ENCODE results near the gene SUPT6H. TPM values are rescaled to one million over a fixed set of nuclear protein-coding genes. Genes with fewer than 3 reads are reported as not detected.
"Not testable (repeated sequence)": the region's sequence is repeated elsewhere in the genome, so short reads cannot be mapped to it uniquely, and the experiment has no call there.

Gene SUPT6H
- total RNA-seq, 1 donor from 2014 or later = 106 TPM

- no peak overlapping the region for H3K4me3 Mint-ChIP-seq
- H3K36me3 Mint-ChIP-seq (ENCODE audit: low read depth) = peaks cover 79% of the 10 kb centered on the region
- no peaks in the 10 kb centered on the region for H3K27me3 Mint-ChIP-seq (ENCODE audit: insufficient read depth)
These were observed 27.7 kb upstream of the SUPT6H start for GRCh38 chr17:28634206-28634865.

GRCh38 chr17:28635506-28635905 lies 26.5 kb upstream of the SUPT6H start:
- H3K4me3 Mint-ChIP-seq = no peak overlapping the region
- no peaks in the 10 kb centered on the region for H3K9me3 Mint-ChIP-seq
- H3K27me3 Mint-ChIP-seq (ENCODE audit: insufficient read depth) = no peaks in the 10 kb centered on the region
- peaks cover 5% of the 10 kb centered on the region for H3K4me1 Mint-ChIP-seq (ENCODE audit: low read depth)
- H3K27ac Mint-ChIP-seq = no peak overlapping the region
- intact Hi-C loops (cut with micrococcal nuclease) = no loop called here
- H3K36me3 Mint-ChIP-seq (ENCODE audit: low read depth) = peaks cover 87% of the 10 kb centered on the region
- no peak for DNase-seq (ENCODE audit: low spot score)

More at GRCh38 chr17:28634206-28634865, 27.7 kb upstream of the SUPT6H start:
- no peak for DNase-seq (ENCODE audit: low spot score)
- peaks cover 5% of the 10 kb centered on the region for H3K4me1 Mint-ChIP-seq (ENCODE audit: low read depth)
- no peaks in the 10 kb centered on the region for H3K9me3 Mint-ChIP-seq
- no peak overlapping the region for H3K27ac Mint-ChIP-seq
- intact Hi-C loops (cut with micrococcal nuclease) = no loop called here

DNA sequence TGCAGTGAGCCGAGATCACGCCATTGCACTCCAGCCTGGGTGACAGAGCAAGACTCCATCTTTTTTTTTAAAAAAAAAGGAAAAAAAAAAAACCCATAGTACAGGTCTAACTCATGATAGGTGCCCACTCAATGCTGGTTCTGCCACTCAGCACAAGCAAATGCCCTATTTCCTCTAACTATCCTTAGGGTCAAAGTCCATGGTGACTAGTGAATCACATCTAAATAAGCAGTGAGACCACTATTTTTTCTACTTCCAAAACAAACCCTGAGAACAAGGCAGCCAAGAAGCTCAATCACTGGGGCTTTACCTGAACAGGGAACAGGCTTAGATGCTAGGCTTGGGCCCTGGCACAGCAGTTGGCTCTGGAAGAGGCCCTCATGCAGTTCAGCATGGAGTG lies 20.4 kb upstream of the SUPT6H start:
- Mint-ChIP-seq H3K36me3 (ENCODE audit: low read depth) (peaks cover 48% of the 10 kb centered on the region), H3K4me3 (no peak overlapping the region), H3K4me1 (ENCODE audit: low read depth) (peaks cover 28% of the 10 kb centered on the region), H3K27ac (no peak overlapping the region), H3K9me3 (no peaks in the 10 kb centered on the region), H3K27me3 (ENCODE audit: insufficient read depth) (no peaks in the 10 kb centered on the region)
- no peak for DNase-seq (ENCODE audit: low spot score)
- intact Hi-C loops (cut with micrococcal nuclease) = loop anchor here (10.0 kb wide), 1 partner anchor 283 kb away; no protein-coding TSS in a partner anchor

- peak overlapping the region; percentile 82 for H3K27ac Mint-ChIP-seq
- H3K36me3 Mint-ChIP-seq (ENCODE audit: low read depth) = peaks cover 34% of the 10 kb centered on the region
- H3K9me3 Mint-ChIP-seq = no peaks in the 10 kb centered on the region
- peaks cover 33% of the 10 kb centered on the region for H3K4me1 Mint-ChIP-seq (ENCODE audit: low read depth)
- H3K4me3 Mint-ChIP-seq = peak overlapping the region; percentile 91
- H3K27me3 Mint-ChIP-seq (ENCODE audit: insufficient read depth) = no peaks in the 10 kb centered on the region
- DNase-seq (ENCODE audit: low spot score) = peak; percentile 11
- intact Hi-C loops (cut with micrococcal nuclease) = loop anchor here (1.0 to 10.0 kb wide), 5 partner anchors 68 to 281 kb away; partner anchors contain the start of genes ALDOC, PIGS and RPL23A
These were observed 17.8 kb upstream of the SUPT6H start for GRCh38 chr17:28643983-28644786.

- intact Hi-C loops (cut with micrococcal nuclease) = loop anchor here (1.0 to 10.0 kb wide), 9 partner anchors 17 to 307 kb away; partner anchors contain the start of genes ALDOC, PIGS, PROCA1 and RPL23A
- peak within 1 kb of the TSS; percentile 82 for H3K27ac Mint-ChIP-seq
- H3K4me3 Mint-ChIP-seq = peak within 1 kb of the TSS; percentile 91
- H3K27me3 Mint-ChIP-seq (ENCODE audit: insufficient read depth) = no peaks in the 10 kb centered on the region
- peak; percentile 95 for DNase-seq (ENCODE audit: low spot score)
- no peaks in the 10 kb centered on the region for H3K9me3 Mint-ChIP-seq
- peaks cover 33% of the 10 kb centered on the region for H3K4me1 Mint-ChIP-seq (ENCODE audit: low read depth)
- peaks cover 29% of the 10 kb centered on the region for H3K36me3 Mint-ChIP-seq (ENCODE audit: low read depth)
These were observed 17.0 kb upstream of the SUPT6H start, which contains the start of gene BLTP2 for GRCh38 chr17:28644787-28645575. Gene BLTP2, minus strand, starts transcription at chr17:28645158. Its CDS starts 102 bp downstream, at chr17:28645056.

DNA sequence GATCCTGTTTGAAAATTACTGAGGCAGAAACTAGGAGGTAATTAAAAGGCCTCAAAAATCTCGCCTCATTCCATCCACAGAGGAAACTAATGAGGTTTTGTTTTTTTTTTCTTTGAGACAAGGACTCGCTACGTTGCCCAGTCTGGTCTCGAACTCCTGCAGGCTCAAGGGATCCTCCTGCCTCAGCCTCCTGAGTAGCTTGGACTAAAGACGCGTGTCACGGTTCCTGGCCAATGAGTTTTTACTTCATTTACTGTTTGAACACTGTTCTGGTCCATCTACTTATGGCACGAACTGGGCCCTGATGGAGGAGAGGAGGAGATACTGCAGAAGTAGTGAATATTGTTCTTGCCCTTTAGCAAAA lies 16.4 kb upstream of the SUPT6H start:
- Mint-ChIP-seq H3K36me3 (ENCODE audit: low read depth) (peaks cover 25% of the 10 kb centered on the region), H3K4me3 (peak overlapping the region; percentile 91), H3K4me1 (ENCODE audit: low read depth) (peaks cover 33% of the 10 kb centered on the region), H3K9me3 (no peaks in the 10 kb centered on the region), H3K27me3 (ENCODE audit: insufficient read depth) (no peaks in the 10 kb centered on the region), H3K27ac (peak overlapping the region; percentile 56)
- DNase-seq (ENCODE audit: low spot score) = no peak
- intact Hi-C loops (cut with micrococcal nuclease) = loop anchor here (1.0 to 10.0 kb wide), 7 partner anchors 17 to 307 kb away; partner anchors contain the start of genes PIGS, PROCA1, RPL23A and SPAG5

- no peaks in the 10 kb centered on the region for H3K27me3 Mint-ChIP-seq (ENCODE audit: insufficient read depth)
These were observed 15.8 kb upstream of the SUPT6H start for GRCh38 chr17:28646039-28646754.

GRCh38 chr17:28648698-28649097 lies 13.3 kb upstream of the SUPT6H start:
- Mint-ChIP-seq H3K4me1 (ENCODE audit: low read depth) (peaks cover 27% of the 10 kb centered on the region), H3K9me3 (no peaks in the 10 kb centered on the region), H3K4me3 (no peak overlapping the region), H3K27ac (no peak overlapping the region), H3K27me3 (ENCODE audit: insufficient read depth) (no peaks in the 10 kb centered on the region), H3K36me3 (ENCODE audit: low read depth) (peaks cover 24% of the 10 kb centered on the region)
- intact Hi-C loops (cut with micrococcal nuclease) = loop anchor here (10.0 kb wide), 1 partner anchor 276 kb away; no protein-coding TSS in a partner anchor
- no peak for DNase-seq (ENCODE audit: low spot score)

More at GRCh38 chr17:28646039-28646754, 15.8 kb upstream of the SUPT6H start:
- Mint-ChIP-seq H3K4me1 (ENCODE audit: low read depth) (peaks cover 33% of the 10 kb centered on the region), H3K9me3 (no peaks in the 10 kb centered on the region), H3K36me3 (ENCODE audit: low read depth) (peaks cover 25% of the 10 kb centered on the region), H3K4me3 (peak overlapping the region; percentile 91), H3K27ac (peak overlapping the region; percentile 56)
- intact Hi-C loops (cut with micrococcal nuclease) = loop anchor here (10.0 kb wide), 1 partner anchor 279 kb away; no protein-coding TSS in a partner anchor
- no peak for DNase-seq (ENCODE audit: low spot score)

DNA sequence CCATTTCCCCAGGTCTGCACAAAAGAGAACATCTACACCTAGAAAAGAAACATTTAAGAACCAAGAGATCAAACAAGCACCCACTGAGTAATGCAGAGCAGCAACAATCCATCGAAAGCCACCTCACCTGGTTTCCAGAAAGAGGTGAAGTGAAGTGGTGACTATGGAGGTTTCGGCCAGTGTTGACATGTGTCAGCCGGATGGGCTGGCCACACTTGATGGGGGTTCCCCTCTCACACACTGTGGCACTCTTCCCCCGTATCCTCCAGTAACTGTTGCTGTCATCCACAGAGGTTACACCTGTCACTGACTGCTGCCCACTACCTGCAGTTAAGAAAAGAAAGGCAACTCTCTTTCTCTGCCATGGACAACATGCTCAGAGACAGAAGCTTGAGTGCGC lies 6.8 kb upstream of the SUPT6H start:
- intact Hi-C loops (cut with micrococcal nuclease) = no loop called here
- no peak for DNase-seq (ENCODE audit: low spot score)
- H3K27me3 Mint-ChIP-seq (ENCODE audit: insufficient read depth) = no peaks in the 10 kb centered on the region
- H3K4me3 Mint-ChIP-seq = no peak overlapping the region
- H3K27ac Mint-ChIP-seq = no peak overlapping the region
- H3K9me3 Mint-ChIP-seq = no peaks in the 10 kb centered on the region
- peaks cover 9% of the 10 kb centered on the region for H3K4me1 Mint-ChIP-seq (ENCODE audit: low read depth)
- H3K36me3 Mint-ChIP-seq (ENCODE audit: low read depth) = peaks cover 34% of the 10 kb centered on the region

DNA sequence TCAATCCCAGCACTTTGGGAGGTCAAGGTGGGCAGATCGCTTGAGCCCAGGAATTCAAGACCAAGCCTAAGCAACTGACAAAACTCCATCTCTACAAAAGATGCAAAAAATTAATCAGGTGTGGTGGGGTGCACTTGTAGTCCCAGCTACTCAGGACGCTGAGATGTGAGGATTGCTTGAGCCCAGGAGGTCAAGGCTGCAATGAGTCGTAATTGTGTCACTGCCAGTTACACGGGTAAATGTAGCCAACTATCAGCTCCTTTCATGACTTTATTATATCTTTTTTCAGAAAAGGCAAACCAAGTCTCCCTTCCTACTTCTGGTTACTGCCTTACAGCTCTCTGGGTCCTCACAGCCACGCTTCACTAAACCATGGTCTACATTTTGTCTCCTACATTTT lies 4.2 kb upstream of the SUPT6H start:
- Mint-ChIP-seq H3K4me3 (no peak overlapping the region), H3K9me3 (no peaks in the 10 kb centered on the region), H3K27me3 (ENCODE audit: insufficient read depth) (no peaks in the 10 kb centered on the region), H3K27ac (no peak overlapping the region), H3K4me1 (ENCODE audit: low read depth) (peaks cover 28% of the 10 kb centered on the region), H3K36me3 (ENCODE audit: low read depth) (peaks cover 29% of the 10 kb centered on the region)
- intact Hi-C loops (cut with micrococcal nuclease) = no loop called here
- no peak for DNase-seq (ENCODE audit: low spot score)

GRCh38 chr17:28658342-28658741 lies 3.7 kb upstream of the SUPT6H start:
- DNase-seq (ENCODE audit: low spot score); H3K4me3 Mint-ChIP-seq; H3K27ac Mint-ChIP-seq; H3K27me3 Mint-ChIP-seq (ENCODE audit: insufficient read depth); intact Hi-C loops (cut with micrococcal nuclease); H3K9me3 Mint-ChIP-seq: not testable (repeated sequence)
- H3K36me3 Mint-ChIP-seq (ENCODE audit: low read depth) = peaks cover 29% of the 10 kb centered on the region
- H3K4me1 Mint-ChIP-seq (ENCODE audit: low read depth) = peaks cover 29% of the 10 kb centered on the region
